Esophagus (tissue), 2 donors: ENCODE measurements around the gene PARP4. TPM values are rescaled to one million over a fixed set of nuclear protein-coding genes. Genes with fewer than 3 reads are reported as not detected.
"Not testable (repeated sequence)": the region's sequence is repeated elsewhere in the genome, so short reads cannot be mapped to it uniquely, and the experiment has no call there.

Experiments used
- H3K27ac ChIP-seq, 2 donors: one replicate each; pipeline ENCODE4 v1.5.1; 2013; ENCODE audit warnings: low read depth in 2 of 2, mild to moderate bottlenecking in 2 of 2, inconsistent platforms in 1 of 2, low read length in 1 of 2, moderate library complexity in 1 of 2
- H3K27me3 ChIP-seq, 2 donors: one replicate each; pipeline ENCODE4 v1.6.1; 2013; ENCODE audit warnings: low read length in 2 of 2, control low read depth in 1 of 2, mild to moderate bottlenecking in 1 of 2; ENCODE audit not compliant: insufficient read depth in 2 of 2, control insufficient read depth in 1 of 2
- H3K36me3 ChIP-seq, 2 donors: one replicate each; pipeline ENCODE4 v1.6.1; 2013; ENCODE audit warnings: low read length in 1 of 2; ENCODE audit not compliant: control insufficient read depth in 2 of 2, insufficient read depth in 2 of 2
- H3K4me1 ChIP-seq, 2 donors: one replicate each; pipeline ENCODE4 v1.6.1; 2013; ENCODE audit warnings: low read length in 1 of 2; ENCODE audit not compliant: control insufficient read depth in 2 of 2, insufficient read depth in 2 of 2
- H3K4me3 ChIP-seq, 2 donors: one replicate each; pipeline ENCODE4 v1.5.1; 2013; ENCODE audit warnings: low read length in 2 of 2, mild to moderate bottlenecking in 2 of 2, low read depth in 1 of 2, moderate library complexity in 1 of 2
- H3K9me3 ChIP-seq, 2 donors: one replicate each; pipeline ENCODE4 v1.6.1; 2013; ENCODE audit warnings: mild to moderate bottlenecking in 2 of 2, low read depth in 1 of 2, low read length in 1 of 2, moderate library complexity in 1 of 2; ENCODE audit not compliant: control insufficient read depth in 2 of 2, insufficient read depth in 1 of 2
- WGBS, 2 donors: extraction: QIAGEN DNeasy Blood & Tissue Kit; methylation state at CpG; one replicate each; pipeline ENCODE4 v1.1.7; 2013; 5-methylcytosine and 5-hydroxymethylcytosine counted together
- polyA plus RNA-seq, 2 donors: library from polyadenylated mRNA; stranded (reverse); fragments of 200-250 nt; gene quantifications; one replicate each; pipeline ENCODE4 v1.2.3, GENCODE V29; 2013
- donor health status: healthy with polysubstance abuse.
- donor health status: Bipolar disorder and iron deficiency.

PARP4 gene
- 10 to 100 TPM; 14.7 to 16.7 TPM for polyA plus RNA-seq

DNA sequence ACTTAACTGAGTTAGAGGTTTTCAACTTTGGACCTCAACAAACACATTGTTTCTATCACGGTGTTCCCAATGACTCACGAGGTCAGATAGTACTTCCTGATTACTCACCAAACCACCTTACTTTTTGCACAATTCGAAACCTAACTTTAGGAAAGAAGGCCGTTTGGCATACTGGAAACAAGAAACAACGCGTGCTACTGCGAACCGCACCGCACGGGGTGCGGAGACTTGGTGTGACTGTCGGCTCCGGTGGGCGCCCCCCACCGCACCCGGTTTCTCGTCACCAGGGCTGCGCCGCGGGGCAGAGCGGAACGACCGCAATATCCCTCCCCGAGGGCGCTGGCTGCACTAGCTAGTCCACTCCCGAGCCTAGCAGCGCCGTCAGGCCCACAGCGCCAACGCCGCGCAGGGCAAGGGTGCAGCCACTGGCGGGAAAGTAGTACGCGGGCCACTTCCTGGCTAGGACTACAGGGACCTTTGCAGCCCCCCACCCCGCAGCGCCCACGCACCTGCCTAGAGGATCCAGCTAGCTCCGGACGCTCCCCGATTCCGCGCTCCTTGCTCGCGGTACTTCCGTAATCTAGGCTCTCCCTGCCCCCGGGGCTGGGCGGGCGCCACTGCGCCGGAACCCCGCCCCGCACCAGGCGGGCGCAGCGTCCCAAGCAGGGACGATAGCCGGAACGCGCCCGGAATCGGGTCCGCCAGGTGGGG, at the start of gene PARP4:
TSS of gene PARP4 (minus strand) at position 582 of the 711 bp plus-strand sequence. CDS start 9,002 bp downstream, outside the sequence.
- Histone ChIP-seq H3K4me3 (peak within 1 kb of the TSS; percentile 60 to 80), H3K9me3 (no peaks in the 10 kb centered on the region), H3K4me1 (peaks cover 4 to 7% of the 10 kb centered on the region in 2 donors), H3K36me3 (peaks cover 0 to under 1% of the 10 kb centered on the region in 2 donors), H3K27ac (peak within 1 kb of the TSS; percentile 92 to 98), H3K27me3 (no peaks in the 10 kb centered on the region)
- WGBS, 2 donors: 0% methylated on average over 60 to 63 of the region's 63 CpGs

DNA sequence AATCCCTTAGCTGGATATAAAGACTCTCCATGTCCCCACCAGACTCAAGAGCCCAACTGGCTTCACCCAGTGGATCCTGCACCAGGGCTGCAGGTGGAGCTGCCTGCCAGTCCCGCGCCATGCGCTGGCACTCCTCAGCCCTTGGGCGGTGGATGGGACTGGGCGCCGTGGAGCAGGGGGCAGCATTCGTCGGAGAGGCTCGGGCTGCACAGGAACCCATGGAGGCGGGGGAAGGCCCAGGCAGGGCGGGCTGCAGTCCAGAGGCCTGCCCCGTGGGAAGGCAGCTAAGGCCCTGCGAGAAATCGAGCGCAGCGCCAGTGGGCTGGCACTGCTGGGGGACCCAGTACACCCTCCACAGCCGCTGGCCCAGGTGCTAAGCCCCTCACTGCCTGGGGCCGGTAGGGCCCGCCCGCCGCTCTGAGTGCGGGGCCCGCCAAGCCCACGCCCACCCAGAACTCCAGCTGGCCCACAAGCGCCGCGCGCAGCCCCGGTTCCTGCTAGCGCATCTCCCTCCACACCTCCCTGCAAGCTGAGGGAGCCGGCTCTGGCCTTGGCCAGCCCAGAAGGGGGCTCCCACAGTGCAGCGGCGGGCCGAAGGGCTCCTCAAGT, 48.1 kb upstream of the PARP4 start:
- H3K27me3 ChIP-seq, H3K4me1 ChIP-seq, H3K27ac ChIP-seq, H3K9me3 ChIP-seq, H3K4me3 ChIP-seq, H3K36me3 ChIP-seq: not testable (repeated sequence)
- 92 to 95% methylated on average over 20 to 34 of the region's 34 CpGs for WGBS, 2 donors

DNA sequence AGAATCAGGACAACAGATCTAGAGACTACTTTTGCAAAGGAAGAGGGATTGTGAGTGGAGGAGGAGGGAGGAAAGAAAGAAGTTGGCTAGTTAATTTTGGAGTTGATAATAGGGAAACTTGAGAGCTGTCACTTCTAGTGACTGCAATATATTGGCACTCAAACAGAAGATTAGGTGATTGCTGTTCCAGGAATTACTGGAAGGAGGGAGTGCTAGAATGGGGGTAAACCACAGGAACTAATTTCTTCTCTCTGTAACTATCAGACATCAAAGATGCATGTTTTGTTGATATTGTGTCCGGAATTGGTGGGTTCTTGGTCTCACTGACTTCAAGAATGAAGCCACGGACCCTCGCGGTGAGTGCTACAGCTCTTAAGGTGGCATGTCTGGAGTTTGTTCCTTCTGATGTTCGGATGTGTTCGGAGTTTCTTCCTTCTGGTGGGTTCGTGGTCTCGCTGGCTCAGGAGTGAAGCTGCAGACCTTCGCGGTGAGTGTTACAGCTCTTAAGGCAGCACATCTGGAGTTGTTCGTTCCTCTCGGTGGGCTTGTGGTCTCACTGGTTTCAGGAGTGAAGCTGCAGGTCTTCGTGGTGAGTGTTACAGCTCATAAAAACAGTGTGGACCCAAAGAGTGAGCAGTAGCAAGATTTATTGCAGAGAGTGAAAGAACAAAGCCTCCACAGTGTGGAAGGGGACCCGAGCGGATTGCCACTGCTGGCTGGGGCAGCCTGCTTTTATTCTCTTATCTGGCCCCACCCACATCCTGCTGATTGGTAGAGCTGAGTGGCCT, 47.0 kb upstream of the PARP4 start:
- H3K27ac ChIP-seq, H3K36me3 ChIP-seq, H3K27me3 ChIP-seq, H3K9me3 ChIP-seq, H3K4me3 ChIP-seq, H3K4me1 ChIP-seq: not testable (repeated sequence)
- 73 to 82% methylated on average over 9 to 14 of the region's 15 CpGs for WGBS, 2 donors

DNA sequence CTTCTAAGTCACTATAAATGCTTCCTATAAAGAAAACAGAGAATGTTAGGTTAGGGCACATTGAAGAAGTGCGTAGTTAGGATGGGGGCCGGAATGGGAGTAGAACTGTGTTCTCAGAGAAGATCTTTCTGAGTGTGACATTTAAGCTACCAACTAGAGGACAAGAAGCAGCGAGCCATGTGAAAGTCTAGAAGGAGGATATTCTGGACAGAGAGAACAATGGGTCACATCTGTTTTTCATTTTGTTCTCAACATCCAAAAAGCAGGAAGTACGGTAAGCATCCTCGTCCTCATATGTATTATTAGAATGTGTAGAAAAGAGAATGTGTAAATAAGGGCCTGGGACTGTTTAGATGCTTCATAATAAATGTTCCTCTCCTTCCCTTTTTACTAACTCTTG, 44.5 kb upstream of the PARP4 start:
- Histone ChIP-seq H3K27ac (no peak overlapping the region), H3K27me3 (no peaks in the 10 kb centered on the region), H3K36me3 (no peaks in the 10 kb centered on the region), H3K9me3 (no peaks in the 10 kb centered on the region), H3K4me1 (no peaks in the 10 kb centered on the region), H3K4me3 (no peak overlapping the region)
- 63 to 73% methylated on average over 5 of the region's 5 CpGs for WGBS, 2 donors

DNA sequence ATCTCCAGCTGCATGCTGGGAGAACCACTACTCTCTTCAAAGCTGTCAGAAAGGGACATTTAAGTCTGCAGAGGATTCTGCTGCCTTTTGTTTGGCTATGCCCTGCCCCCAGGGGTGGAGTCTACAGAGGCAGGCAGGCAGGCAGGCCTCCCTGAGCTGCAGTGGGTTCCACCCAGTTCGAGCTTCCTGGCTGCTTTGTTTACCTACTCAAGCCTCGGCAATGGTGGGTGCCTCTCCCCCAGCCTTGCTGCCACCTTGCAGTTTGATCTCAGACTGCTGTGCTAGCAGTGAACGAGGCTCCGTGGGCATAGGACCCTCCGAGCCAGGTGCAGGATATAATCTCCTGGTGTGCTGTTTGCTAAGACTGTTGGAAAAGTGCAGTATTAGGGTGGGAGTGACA, 41.3 kb upstream of the PARP4 start:
- 77 to 80% methylated on average over 5 of the region's 5 CpGs for WGBS, 2 donors
- not testable (repeated sequence) for H3K27me3 ChIP-seq, H3K9me3 ChIP-seq

DNA sequence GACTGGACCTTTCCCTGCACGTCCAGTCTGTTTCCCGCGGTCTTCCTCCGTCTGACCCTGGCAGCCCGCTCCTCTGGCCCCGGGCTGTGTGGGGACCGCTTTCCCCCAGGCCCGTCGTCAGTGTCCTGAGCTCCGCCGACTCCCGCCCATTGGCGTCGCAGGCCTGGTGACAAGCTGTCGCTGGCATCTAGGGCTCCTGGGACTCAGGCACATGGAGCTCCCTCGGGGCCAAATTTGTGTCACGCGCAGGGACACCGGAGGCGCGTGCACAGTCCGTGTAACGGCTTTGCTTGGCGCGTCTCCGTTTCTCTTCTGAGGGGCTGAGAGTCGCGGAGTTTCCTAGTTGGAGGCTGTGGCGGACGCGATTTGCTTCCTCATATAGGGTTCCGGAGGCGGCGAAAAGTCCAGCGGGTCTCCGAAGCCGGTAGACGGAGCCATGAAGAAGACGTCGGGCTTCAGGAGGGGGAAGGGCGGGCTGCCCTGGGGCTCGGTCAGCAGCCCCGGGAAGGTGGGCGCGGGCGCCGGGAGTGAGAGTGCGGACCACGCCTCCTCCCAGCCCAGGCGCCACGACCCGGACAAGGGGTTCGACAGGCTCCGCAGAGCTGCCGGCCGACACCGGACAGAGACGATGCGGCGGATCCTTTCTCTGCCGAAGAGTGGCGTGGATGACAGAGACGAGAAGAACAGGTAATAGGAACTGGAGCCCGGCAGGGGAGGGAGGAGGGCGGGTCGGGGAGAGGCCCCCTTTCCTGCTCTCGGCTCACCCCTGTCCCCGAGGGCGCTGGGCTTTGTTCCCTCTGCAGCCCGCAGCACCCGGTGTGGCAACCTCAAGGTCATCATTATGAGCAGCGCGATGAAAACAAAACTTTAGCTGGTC, 29.1 kb upstream of the PARP4 start:
- not testable (repeated sequence) for H3K27me3 ChIP-seq, H3K4me1 ChIP-seq, H3K27ac ChIP-seq, H3K9me3 ChIP-seq, H3K36me3 ChIP-seq
- H3K4me3 ChIP-seq: peak overlapping the region; percentile 27 to 54
- 4 to 5% methylated on average over 48 to 73 of the region's 73 CpGs for WGBS, 2 donors

More for the DNA sequence above, 41.3 kb upstream of the PARP4 start:
- not testable (repeated sequence) for H3K4me3 ChIP-seq, H3K36me3 ChIP-seq, H3K27ac ChIP-seq, H3K4me1 ChIP-seq

DNA sequence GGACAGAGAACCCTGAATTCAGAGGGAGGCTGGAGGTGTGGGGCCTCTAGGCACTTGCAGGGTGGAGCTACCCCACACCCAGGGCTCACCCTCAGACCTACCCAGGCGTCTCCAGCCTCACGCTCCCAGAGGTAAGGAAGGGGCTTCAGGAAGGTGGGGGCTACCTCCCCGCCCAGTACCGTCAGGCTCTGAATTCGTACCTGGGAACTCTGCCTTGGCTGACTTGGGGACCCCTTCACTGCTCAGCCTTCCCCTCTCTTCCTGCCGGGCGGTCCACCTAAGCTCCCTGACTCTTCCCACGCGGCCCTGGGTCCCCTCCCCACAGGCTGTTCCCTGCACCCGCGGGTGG, 28.5 kb upstream of the PARP4 start:
- Histone ChIP-seq H3K4me1 (peaks cover 0 to 8% of the 10 kb centered on the region in 2 donors), H3K9me3 (no peaks in the 10 kb centered on the region), H3K27ac (no peak overlapping the region), H3K27me3 (peaks cover 0 to 4% of the 10 kb centered on the region in 2 donors), H3K4me3 (peak overlapping the region; percentile 27 to 54), H3K36me3 (no peaks in the 10 kb centered on the region)
- WGBS, 2 donors: 42 to 43% methylated on average over 11 of the region's 11 CpGs

DNA sequence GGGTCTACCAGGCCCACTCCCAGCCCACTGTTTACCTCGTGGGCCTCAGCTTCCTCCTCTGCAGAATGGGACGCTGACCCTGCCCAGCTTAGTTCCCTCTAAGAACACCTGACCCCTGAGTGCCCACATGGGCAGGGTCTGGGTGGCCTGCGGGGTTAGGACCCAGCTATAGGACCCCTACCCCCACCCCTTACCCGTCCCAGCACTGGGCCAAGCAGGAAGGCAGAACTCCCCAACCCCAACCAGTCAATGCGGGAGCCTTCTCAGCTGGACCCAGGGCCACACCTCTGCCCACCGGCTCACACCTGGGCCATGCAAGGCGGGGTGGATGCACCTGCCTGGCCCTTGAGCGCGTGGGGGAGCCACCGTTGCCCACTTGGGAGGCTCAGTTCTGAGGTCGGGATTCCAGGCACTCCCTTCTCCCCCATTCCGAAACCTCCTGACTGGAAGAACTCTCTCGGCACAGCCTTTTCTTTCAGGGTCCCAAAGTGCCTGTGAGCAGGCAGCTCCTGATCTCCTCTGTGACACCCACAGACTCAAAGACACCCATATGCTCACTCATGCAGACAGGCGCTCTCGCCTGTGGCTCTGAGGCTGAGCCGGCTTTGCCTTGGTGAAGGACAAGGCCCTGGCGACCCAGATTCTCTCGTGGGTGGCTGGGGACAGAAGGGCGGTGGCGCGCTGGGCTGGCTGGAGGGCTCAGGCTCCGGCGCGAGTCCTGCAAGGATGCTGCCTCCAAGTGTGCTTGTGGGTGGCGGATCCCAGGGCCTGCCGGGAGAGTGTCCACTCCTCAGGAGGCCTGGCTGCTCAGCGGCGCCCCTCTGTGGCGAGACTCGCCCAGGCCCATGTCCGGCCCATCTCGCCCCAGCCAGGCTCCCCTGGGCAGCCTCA, 27.9 kb upstream of the PARP4 start:
- Histone ChIP-seq H3K4me3 (no peak overlapping the region), H3K27me3 (peaks cover 0 to 4% of the 10 kb centered on the region in 2 donors), H3K36me3 (no peaks in the 10 kb centered on the region), H3K9me3 (no peaks in the 10 kb centered on the region), H3K27ac (no peak overlapping the region), H3K4me1 (peaks cover 0 to 8% of the 10 kb centered on the region in 2 donors)
- WGBS, 2 donors: 75 to 81% methylated on average over 32 of the region's 32 CpGs
